HG02938 (cell line): ENCODE measurements around the gene TTPAL.

ENCODE experiments used
- ATAC-seq: cut with Tn5 transposase; IDR thresholded peaks from one replicate; pipeline ENCODE4 v1.9.1; 2021; ENCODE audit warnings: mild to moderate bottlenecking, moderate library complexity; ENCODE audit not compliant: unreplicated experiment

Gene TTPAL

DNA sequence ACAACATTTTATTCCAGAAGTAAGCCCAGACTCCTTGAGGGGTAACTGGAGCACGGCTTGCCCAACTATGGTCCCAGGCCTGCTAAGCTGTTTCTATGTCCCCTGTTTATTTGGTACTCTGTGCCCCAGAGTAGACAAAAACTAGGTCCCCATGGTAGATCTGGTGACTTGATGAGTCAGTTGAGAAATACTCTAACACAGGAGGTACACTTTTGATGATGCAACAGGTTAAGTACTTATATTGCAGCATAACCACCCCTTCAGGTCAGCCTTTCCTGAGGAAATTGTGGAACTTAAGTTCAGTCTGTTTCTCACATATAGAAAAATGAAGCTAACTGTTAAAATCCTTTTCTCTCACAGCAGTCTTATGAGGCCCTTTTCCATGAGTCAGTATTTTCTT is 19.6 kb downstream of the TTPAL start:
- no peak for ATAC-seq

DNA sequence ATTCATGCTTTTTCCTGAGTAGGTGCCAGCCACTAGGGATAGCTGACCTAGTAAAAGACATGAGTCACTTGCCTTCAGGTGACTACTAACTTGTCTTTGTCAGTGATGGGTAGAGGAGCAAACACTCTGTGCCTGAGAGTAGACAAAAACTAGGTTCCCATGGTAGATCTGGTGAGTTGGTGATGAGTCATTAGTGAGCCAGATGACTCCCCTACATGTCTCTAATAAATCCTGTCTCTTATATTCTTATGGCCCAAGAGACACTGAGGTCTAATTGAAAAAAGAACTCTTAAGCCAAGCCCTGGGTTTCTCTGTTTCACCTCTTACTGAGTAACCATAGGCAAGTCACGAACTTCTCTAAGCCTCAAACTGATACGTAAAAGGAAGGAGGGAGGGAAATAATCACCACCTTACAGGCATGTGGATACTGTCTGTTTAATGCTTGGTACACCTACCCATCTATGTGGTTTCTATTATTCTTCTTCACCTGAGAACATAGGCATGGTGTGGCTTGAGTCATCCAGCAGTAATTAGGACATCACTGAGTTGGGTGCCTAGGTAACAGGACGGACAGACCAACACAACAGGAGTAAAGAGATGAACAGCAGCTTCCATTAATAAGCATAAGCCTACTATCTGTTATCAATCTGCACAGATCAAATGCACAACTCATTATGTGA is 20.3 kb downstream of the TTPAL start:
- ATAC-seq = no peak

DNA sequence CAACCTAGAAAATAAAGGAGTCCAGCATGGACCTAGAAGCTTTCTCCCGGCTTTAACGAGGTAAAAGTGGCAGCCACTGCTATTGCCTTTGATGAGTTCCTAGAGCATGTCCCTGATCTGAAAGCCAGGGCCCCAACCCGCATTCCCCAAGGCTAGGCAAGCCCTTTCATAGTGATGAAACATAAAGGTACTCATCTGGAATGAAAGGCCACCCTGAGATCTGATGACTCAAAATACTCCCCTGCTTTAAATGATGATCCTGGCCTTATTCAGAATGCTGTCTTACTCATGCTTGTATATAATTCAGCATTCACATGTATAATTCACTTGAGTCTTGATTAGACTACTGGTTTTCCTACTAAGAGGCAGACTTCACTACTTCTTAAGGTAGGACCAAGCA is 21.3 kb downstream of the TTPAL start:
- ATAC-seq = no peak

DNA sequence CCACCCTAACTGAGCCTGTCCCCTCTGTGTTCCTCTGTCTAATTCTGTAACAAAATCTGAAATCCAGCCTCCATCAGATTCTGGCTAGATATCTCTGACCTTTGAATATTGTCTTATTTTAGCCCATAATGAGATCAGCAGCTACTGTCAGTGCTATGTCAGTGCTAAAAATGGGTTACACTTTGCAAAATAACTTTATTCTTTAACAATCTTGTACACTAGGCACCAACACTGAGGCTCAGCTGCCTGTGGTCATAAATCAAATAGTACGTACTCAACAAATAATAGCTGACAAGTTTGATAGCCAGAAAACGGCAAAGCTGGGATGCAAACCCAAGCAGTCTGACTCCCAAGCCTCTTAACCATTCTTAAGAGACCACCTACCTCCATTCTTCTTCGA is 22.1 kb downstream of the TTPAL start:
- ATAC-seq = no peak

DNA sequence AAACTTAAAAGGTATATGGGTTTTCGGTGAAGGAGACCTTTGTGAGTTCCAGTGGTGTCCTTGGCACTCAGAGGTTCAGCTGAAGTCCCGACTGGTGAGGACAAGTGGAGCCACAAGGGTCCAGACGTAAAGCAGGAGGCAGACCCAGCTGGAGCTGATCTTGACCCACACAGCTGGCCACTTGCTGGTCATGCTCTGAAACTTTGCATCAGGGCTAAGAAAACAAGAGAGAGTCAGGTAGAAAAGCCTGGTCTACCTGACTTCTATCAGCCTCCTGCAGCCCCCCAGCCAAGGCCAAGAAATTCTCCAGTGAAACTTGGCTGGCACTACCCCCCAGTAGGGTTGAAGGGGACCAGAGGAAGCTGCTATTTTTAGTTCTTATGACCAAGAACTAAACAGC is 24.5 kb downstream of the TTPAL start:
- no peak for ATAC-seq

DNA sequence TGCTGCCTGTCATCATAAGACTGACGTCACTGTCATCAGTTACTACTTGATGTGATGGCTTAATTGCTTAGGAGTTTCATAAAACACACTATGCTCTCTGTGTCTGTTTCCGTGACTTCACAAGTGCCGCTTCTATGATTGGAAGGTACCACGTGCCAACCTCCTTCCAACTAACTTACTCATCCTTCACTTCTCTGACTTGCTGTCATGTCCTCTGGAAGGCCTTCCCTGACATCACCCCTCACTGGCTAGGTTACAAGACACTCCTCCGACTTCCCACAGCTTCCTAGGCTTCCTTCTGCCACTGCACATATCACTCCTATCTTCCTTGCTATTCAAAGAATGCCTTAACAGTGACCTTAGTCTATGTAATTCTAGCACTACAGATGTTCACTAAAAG is 25.8 kb downstream of the TTPAL start:
- no peak for ATAC-seq

DNA sequence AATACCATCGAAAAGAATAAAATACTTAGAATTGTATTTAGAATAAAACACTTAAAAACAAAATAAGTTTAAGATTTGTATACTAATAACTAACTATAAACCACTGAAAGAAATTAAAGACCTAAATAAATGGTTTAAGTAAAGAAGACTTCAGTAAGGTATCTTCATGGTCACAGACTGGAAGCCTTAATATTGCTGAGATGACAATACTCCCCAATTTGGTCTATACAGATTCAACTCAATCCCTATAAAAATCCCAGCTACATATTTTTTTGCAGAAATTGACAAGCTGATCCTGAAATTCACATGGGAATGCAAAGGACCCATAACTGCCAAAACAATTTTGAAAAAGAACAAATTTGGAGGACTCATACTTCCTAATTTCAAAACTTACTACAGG is 27.3 kb downstream of the TTPAL start:
- no peak for ATAC-seq

DNA sequence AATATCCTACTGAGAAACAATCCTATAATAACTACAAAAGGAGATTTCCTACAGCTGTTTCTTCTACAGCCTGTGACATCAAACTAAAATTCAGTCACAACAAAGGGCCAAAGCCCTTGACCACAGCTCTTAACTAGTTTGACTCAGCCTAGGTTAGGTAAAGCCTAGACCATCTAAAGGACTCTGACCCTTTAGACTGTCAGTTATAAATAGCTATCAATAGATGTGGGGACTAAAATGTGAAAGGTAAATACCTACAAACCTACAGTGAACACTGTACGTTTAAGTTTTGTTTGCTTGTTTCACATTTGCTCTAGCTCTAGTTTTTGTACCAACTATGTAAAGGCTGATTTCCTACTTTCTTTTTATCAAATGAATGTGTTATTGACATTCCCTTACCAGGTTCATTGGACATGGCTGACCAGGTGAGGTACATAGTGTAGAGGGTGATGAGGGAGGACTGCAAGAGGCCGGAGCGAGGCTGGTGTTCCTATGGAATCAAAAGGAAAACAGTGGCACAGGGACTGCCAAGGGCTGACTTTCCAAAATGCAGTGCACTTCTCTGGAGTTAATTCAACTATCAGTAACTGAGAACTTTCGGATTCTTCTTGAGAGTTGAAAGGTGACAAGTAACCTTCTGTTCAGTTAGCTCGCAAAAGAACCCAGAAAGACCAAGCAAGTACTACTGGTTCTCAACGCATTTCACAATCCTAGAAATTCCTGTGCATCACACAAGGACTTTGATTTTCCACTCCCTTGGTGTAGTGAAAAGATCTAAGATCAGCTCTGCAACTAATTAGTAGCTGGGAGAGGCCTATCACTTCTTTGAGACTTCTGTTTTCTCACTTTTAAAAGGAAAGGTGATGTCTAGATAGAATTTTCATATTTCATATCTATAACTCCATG is 29.0 kb downstream of the TTPAL start:
- no peak for ATAC-seq

DNA sequence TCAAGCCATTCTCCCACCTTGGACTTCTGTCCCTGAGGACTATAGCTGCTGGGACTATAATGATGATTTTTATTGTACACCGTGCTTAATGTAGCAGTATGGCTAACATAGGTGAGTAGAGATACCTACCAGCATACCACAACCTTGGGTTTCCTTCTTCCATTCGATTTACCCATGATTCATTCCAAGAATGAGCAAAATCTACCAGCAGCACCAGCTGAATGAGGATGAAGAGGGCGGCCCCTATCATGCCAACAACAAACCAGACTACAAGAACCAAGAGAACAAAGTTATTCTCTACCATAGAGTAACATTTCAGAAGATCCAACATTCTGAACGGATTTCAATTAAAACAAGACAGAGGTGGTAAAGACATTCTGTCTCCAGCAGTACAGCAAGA is 34.1 kb downstream of the TTPAL start:
- ATAC-seq = no peak

DNA sequence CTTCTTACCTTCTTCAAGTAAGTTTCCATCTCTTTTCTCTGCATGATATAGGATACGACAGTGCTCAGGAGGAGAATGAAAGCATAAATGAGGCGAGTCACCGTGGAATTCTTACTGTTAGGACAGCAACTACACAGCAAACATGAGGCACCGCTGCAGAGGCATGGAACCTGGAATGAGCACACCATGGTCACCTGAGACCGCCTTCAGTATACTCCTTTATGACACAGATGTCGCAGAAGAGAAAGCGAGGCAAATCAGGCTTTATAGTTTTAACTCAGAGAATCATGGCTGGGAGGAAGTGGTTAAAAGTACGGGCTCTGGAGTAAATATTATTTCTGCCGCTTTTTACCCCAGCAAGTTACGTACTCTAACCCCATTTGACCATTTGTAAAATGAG is 38.2 kb downstream of the TTPAL start:
- no peak for ATAC-seq

DNA sequence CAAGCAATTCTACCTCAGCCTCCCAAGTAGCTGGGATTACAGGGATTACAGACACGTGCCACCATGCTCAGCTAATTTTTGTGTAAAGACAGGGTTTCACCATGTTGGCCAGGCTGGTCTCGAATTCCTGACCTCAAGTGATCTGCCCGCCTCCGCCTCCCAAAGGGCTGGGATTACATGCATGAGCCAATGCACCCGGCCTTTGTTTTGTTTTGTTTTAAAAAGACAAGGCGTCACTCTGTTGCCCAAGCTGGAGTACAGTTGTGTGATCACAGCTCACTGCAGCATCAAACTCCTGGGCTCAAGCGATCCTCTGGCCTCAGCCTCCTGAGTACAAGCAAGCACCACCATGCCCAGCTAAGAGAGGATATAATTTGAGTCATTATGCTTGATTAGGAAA is 40.8 kb downstream of the TTPAL start:
- no peak for ATAC-seq

DNA sequence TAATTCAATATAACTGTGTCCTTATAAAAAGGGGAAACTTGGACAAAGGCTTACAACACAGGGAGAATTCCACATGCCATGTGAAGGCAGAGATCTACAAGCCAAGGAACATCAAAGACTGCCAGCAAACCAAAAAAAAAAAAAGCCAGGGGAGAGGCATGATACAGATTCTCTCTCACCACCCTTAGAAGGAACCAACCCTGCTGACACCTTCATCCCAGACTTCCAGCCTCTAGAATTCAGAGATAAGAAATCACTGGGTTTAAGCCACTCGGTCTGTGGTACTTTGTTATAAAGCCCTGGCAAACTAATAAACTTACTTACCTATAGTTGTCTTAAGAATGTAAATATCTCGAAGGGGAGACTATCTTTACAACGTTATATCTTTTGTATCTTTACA is 41.8 kb downstream of the TTPAL start:
- no peak for ATAC-seq

DNA sequence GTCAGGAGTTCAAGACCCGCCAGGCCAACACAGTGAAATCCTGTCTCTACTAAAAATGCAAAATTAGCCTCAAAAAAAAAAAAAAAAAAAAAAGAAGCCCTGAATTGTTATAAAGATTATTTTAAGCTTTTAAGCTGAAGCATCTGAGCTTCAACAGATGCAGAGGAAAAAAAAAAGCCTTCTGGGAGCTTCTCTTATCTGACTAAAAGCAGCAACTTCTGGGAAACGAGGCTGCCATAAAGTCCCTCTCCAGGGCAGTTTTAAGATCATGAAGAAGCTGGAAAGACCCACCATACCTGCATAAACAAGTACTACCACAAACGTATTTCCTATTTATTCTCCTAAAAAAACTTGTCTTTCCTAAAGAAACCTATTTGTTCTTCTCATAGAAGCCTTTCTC is 42.6 kb downstream of the TTPAL start:
- no peak for ATAC-seq

DNA sequence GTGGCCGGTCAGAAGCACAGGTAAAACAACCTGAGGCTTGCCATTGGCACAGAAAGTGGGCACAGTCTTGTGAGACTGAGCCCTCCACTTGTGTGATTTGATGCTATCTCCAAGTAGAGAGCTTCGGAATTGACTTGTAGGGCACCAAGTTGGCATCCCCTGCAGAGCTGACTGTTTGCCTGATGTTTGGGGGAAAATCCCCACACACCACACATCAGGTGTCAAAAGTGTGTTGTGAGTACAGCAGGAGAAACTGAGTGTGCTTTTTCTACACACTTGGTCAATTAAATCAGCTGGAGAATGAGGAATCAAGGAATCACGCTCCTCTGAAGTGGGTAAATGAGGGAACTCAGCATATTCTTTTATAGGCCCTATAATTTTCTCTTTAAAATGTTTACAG is 45.2 kb downstream of the TTPAL start:
- ATAC-seq = no peak

DNA sequence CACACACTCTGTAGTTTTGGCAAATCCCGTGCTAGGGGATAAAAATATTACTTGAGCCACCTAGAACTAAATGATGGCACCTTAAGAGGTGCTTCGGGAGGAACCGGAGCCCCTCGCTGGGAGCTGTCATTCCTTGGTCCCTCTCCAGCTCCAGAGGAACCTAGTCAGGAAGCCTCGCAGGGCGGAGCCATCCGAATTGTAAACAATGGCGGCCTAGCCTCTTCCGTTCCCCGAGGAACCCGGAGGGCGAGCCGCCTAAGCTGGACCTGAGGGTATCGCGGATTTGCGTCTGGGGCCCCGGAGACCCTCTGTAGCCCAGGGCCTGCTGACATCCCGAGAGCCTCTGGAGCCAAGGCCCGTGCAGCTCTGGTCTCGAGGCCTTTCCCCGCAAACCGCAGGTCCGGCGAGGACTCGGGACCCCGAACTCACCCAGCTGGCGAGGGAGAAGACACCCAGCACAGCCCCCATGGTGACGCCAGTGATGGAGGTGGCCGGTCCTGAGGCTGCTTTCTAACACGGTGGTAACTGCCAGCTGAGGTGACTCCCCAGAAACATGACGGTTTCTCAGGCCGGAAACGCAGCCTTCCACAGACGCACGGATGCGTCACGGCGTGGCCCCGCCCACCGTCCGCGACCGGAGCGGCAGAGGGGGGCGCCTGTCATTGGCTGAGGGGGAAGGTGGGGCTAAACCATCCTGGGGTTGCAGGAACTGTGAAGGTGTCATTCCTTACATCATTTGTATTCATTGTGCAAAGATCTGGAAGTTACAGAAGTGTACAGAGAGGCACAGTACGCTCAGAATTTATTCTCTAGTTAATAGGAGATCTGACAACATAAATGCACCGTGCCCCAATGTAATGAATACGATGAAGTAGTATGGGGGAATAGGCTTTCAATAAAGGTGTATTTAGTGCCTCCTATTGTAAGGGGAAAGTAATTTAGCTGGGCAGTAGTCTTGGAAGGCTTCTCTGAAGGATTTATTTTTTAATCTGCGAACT is 46.1 kb downstream of the TTPAL start, which contains the start of gene SERINC3:
SERINC3 (minus strand) TSS at position 587 of the 998 bp plus-strand sequence; CDS start at position 468, 119 bp downstream.
- peak; percentile 94 for ATAC-seq

DNA sequence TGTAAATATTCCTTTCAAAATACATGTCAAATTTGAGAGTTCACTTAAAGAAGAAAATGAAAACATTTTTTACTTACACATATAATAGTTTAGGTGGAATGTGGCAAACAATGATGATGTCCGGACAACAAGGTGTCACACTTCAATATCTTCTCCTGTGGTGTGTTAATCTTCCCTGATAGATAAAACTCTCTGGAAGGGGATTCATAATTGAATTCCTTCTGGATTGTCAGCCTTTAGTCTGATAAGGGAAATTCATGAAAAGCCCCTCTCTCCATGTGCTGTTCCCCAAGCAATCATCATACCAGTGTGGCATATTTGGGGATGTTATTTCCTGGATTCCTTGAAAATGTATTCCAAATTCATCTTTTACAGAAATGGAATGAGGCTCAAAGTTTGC is 47.2 kb downstream of the TTPAL start:
- no peak for ATAC-seq

DNA sequence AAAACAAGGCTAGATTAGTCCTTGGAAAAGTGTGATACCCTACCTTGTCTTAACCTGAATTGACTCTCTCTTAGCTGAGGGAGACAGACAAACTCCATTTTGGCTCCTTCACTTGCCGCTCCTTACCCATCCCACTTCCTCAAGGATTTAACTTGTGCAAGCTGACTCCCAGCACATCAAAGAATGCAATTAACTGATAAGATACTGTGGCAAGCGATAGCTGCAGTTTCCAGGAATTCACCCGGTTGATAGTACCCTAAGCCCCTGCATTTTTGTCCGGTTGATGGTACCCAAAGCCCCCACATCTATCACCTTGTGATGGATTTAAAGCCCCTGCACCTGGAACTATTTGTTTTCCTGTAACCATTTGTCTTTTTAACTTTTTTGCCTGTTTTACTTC is 48.1 kb downstream of the TTPAL start:
- no peak for ATAC-seq

DNA sequence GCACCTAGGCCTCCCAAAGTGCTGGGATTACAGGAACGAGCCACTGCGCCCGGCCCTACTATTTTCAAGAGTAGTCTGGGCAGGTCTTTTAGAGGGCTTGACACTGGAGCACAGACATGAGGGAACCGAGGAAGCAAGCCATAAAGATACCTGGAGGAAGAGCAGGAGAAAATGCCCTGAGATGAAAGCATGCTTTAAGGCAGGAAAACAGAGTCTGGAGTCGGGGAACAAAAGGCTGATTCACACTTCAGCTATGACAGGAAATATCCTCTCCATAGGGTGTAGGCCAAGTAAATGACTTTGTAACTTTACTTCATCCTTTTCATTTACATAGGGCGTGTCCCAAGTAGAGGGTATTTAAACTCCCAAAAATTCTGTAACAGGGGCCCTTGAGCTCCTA is 50.5 kb downstream of the TTPAL start:
- ATAC-seq = no peak

DNA sequence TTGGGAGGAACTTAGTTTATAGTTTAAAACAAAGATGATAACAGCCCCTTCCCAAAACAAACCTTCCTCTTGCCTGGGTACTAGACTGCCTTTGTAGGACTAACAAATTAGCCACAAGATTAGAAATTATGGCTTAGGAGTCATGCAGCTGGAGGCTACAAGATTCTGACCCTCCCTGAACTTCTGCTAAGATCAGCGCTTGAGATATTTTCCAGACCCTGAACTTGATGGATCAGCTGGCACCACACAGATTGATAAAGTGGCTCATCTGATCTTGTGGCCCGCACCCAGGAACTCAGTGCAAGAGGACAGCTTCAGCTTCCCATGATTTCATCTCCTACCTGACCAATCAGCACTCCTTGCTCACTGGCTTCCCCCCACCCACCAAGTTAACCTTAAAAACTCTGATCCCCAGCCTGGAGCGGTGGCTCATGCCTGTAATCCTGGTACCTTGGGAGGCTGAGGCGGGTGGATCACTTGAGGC is 52.1 kb downstream of the TTPAL start:
- ATAC-seq = no peak

DNA sequence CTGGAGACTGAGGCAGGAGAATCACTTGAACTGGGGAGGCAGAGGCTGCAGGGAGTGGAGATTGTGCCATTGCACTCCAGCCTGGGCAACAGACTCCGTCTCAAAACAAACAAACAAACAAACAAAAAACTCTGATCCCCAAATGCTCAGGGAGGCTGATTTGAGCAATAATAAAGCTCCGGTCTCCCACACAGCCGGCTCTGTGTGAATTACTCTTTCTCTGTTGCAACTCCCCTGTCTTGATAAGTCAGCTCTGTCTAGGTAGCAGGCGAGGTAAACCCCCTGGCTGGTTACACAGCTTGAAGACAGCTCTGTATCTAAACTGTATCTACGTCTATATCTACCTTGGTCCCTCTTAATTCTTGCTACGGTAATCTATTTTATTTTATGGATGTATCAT is 52.6 kb downstream of the TTPAL start:
- ATAC-seq = no peak
